Activated naive CD4-positive, alpha-beta T cell treated with anti-CD3 and anti-CD28 coated beads, Interleukin-2, amount 10 ng/mL, durations not matched to agents 7 days and 5 days (primary cell): ENCODE data around the gene PTCRA.
"Not testable (repeated sequence)": the region's sequence is repeated elsewhere in the genome, so short reads cannot be mapped to it uniquely, and the experiment has no call there.

Source experiments
- CTCF ChIA-PET: fragments of 350-600 bp; sonication (Branson Sonifier 250); formaldehyde crosslinking; loops from one replicate; lab custom pipeline; 2021; ENCODE audit warnings: antibody characterized with exemption; lab: Charles Lee
- DNase-seq: peaks from one replicate; pipeline ENCODE4 v3.0.0-alpha.2; 2020
- H3K27ac Mint-ChIP-seq: one replicate; pipeline ENCODE4 v1.8.0; 2021; ENCODE audit warnings: mild to moderate bottlenecking, moderate library complexity, mixed read lengths
- H3K27me3 Mint-ChIP-seq: one replicate; pipeline ENCODE4 v1.8.0; 2021; ENCODE audit warnings: mild to moderate bottlenecking, mixed read lengths
- H3K36me3 Mint-ChIP-seq: one replicate; pipeline ENCODE4 v1.8.0; 2021; ENCODE audit warnings: mixed read lengths
- H3K4me1 Mint-ChIP-seq: one replicate; pipeline ENCODE4 v1.8.0; 2021; ENCODE audit warnings: mixed read lengths
- H3K4me3 Mint-ChIP-seq: one replicate; pipeline ENCODE4 v1.8.0; 2021; ENCODE audit warnings: mild to moderate bottlenecking, moderate library complexity, mixed read lengths
- H3K9me3 Mint-ChIP-seq: one replicate; pipeline ENCODE4 v1.8.0; 2021; ENCODE audit warnings: mixed read lengths

Gene PTCRA

DNA sequence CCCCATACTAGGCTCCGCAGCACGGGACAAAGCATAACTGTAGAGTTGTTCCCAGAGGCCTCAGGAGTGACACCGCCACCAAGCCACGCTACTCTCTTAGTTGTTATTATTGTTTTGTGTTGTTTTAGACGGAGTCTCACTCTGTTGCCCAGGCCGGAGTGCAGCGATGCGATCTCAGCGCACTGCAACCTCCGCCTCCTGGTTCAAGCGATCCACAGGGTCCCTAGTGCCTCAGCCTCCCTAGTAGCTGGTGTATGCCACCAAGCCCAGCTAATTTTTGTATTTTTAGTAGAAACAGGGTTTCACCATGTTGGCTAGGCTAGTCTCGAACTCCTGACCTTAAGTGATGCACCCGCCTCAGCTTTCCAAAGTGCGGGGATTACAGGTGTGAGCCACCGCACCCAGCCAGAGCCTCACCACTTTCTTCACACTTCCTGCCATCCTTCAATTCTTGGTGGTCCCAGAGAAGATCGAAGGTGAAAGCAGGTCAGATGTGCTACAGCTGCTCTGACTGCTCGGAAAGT is 24.6 kb upstream of the PTCRA start:
- peaks cover 15% of the 10 kb centered on the region for H3K36me3 Mint-ChIP-seq
- H3K4me1 Mint-ChIP-seq: peaks cover 28% of the 10 kb centered on the region
- H3K9me3 Mint-ChIP-seq: no peaks in the 10 kb centered on the region
- CTCF ChIA-PET: interaction anchor here (0.6 to 1.6 kb wide), 7 partner anchors 9 to 198 kb away, joined by 3 to 5 read pairs (median 3); partner anchors contain the start of gene RPL7L1
- H3K27me3 Mint-ChIP-seq: no peaks in the 10 kb centered on the region
- H3K27ac Mint-ChIP-seq: peak overlapping the region; percentile 90
- no peak for DNase-seq
- peak overlapping the region; percentile 89 for H3K4me3 Mint-ChIP-seq

DNA sequence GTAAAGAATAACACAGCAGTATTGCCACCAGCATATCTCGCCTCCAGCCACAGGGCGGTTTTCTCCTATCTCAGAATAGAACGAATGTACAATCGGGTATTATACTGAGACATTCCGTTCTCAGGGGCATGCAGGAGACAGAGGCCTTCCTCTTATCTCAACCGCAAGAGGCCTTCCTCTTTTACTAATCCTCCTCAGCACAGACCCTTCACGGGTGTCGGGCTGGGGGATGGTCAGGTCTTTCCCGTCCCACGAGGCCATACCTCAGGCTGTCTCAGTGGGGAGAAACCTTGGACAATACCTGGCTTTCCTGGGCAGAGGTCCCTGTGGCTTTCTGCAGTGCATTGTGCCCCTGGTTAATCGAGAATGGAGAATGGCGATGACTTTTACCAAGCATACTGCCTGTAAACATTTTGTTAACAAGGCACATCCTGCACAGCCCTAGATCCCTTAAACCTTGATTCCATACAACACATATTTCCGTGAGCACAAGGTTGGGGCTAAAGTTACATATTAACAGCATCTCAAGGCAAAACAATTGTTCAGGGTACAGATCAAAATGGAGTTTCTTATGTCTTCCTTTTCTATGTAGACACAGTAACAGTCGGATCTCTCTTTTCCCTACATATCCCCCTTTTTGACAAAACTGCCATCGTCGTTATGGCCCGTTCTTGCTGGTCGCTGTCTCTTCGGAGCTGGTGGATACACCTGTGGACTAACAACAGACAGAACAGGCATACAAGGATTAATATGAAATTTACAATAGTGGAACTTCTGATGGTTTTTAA is 21.6 kb upstream of the PTCRA start:
- H3K9me3 Mint-ChIP-seq, H3K27me3 Mint-ChIP-seq, H3K36me3 Mint-ChIP-seq, DNase-seq, H3K27ac Mint-ChIP-seq, H3K4me3 Mint-ChIP-seq: not testable (repeated sequence)
- peaks cover 23% of the 10 kb centered on the region for H3K4me1 Mint-ChIP-seq
- CTCF ChIA-PET: interaction anchor here (0.7 kb wide), 1 partner anchor 7 kb away, joined by 3 read pairs; no protein-coding TSS in a partner anchor

DNA sequence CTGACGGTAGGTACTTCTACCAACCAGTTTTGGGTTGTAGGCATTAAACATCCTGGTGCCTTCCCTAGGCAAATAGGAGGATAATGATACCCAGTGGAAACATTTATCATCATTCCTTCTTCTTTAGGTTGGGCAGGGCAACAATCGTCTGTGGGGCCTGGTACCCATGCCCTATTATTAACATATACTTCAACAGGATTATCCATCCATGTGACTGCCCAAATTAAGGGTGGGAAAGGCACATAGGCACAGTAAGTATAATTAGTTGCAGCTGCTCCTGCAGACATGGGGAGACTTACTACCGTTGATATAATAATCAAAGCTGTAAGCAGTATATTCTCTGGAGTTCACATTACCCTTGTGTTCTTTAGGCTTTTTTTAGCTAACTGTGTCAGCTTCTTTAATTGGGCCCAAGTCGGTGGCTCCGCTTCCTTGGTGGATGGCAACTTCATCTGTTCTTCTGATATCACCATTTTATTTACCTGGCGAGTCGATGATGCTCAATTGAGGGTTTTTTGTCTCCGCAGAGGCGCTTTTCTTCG is 19.6 kb upstream of the PTCRA start:
- Mint-ChIP-seq H3K9me3 (no peaks in the 10 kb centered on the region), H3K4me1 (peaks cover 8% of the 10 kb centered on the region), H3K36me3 (no peaks in the 10 kb centered on the region), H3K27ac (no peak overlapping the region), H3K27me3 (peaks cover 3% of the 10 kb centered on the region), H3K4me3 (no peak overlapping the region)
- no peak for DNase-seq
- CTCF ChIA-PET: interaction anchor here (1.0 to 1.1 kb wide), 2 partner anchors 235 to 247 kb away, joined by 3 to 7 read pairs; no protein-coding TSS in a partner anchor

DNA sequence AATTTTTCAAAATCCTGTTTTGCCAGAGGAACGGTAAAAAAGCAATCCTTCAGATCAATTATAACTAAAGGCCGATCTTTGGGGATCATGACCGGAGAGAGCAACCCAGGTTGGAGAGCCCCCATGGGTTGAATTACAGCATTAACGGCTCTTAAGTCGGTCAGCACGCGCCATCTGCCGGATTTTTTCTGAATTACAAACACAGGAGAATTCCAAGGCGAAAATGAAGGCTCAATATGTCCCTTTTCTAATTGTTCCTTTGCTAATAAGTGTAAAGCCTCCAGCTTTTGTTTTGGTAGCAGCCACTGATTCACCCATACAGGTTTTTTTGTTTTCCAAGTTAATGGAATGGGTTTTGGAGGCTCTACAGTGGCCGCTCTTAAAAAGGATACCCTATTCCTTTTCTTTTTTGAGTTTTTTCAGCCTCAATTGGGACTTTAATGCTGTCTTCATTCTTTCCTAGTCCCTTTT is 16.9 kb upstream of the PTCRA start:
- Mint-ChIP-seq H3K27me3 (peaks cover 3% of the 10 kb centered on the region), H3K9me3 (no peaks in the 10 kb centered on the region), H3K4me1 (peaks cover 17% of the 10 kb centered on the region), H3K36me3 (no peaks in the 10 kb centered on the region), H3K27ac (no peak overlapping the region), H3K4me3 (no peak overlapping the region)
- DNase-seq: peak; percentile 79
- CTCF ChIA-PET: interaction anchor here (1.0 to 4.3 kb wide), 3 partner anchors 18 to 244 kb away, joined by 3 to 28 read pairs (median 6); no protein-coding TSS in a partner anchor

DNA sequence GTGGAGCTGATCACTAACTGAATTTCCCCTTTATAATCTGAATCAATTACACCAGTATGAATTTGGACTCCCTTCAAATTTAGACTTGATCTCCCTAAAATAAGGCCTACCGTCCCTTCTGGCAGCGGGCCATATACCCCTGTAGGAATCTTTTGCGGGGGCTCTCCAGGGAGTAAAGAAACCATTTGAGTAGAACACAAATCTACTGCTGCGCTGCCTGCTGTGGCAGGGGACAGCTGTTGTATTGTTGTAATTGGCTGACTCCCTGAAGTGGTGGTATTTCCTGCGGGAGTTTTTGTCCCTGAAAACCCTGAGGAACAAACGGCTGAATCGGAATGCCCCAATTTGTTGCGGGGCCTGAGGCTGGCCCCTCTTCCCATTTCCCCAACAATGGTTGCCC is 16.0 kb upstream of the PTCRA start:
- CTCF ChIA-PET: interaction anchor here (0.8 to 4.3 kb wide), 6 partner anchors 9 to 246 kb away, joined by 3 to 28 read pairs (median 3); partner anchors contain the start of gene CNPY3
- H3K9me3 Mint-ChIP-seq: no peaks in the 10 kb centered on the region
- H3K27me3 Mint-ChIP-seq: peaks cover 3% of the 10 kb centered on the region
- no peak for DNase-seq
- no peaks in the 10 kb centered on the region for H3K36me3 Mint-ChIP-seq
- no peak overlapping the region for H3K27ac Mint-ChIP-seq
- peaks cover 17% of the 10 kb centered on the region for H3K4me1 Mint-ChIP-seq
- H3K4me3 Mint-ChIP-seq: no peak overlapping the region

DNA sequence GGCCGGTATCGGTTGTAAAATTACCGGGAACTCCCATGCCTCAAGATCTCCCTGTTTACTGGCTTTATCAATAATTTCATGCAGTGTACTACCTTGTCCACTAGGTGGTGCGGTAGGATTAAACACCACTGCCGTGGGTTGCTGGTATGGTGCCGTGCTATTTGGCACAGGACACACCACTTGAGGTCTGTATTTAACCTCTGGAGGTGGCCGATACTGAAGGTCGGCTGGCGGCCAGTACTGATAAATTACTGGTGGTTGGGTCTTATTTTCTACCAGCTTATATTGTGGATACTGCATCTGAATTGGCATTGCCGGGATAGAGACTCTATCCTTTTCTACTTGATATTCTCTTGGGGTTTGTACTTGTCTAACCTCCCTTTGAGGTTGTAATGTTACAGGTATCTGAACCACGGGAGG is 14.3 kb upstream of the PTCRA start:
- Mint-ChIP-seq H3K36me3 (no peaks in the 10 kb centered on the region), H3K27ac (no peak overlapping the region), H3K9me3 (no peaks in the 10 kb centered on the region), H3K4me1 (peaks cover 17% of the 10 kb centered on the region), H3K27me3 (peaks cover 3% of the 10 kb centered on the region), H3K4me3 (no peak overlapping the region)
- peak; percentile 78 for DNase-seq
- CTCF ChIA-PET: interaction anchor here (0.6 to 4.3 kb wide), 13 partner anchors 8 to 605 kb away, joined by 3 to 28 read pairs (median 3); partner anchors contain the start of gene CNPY3

DNA sequence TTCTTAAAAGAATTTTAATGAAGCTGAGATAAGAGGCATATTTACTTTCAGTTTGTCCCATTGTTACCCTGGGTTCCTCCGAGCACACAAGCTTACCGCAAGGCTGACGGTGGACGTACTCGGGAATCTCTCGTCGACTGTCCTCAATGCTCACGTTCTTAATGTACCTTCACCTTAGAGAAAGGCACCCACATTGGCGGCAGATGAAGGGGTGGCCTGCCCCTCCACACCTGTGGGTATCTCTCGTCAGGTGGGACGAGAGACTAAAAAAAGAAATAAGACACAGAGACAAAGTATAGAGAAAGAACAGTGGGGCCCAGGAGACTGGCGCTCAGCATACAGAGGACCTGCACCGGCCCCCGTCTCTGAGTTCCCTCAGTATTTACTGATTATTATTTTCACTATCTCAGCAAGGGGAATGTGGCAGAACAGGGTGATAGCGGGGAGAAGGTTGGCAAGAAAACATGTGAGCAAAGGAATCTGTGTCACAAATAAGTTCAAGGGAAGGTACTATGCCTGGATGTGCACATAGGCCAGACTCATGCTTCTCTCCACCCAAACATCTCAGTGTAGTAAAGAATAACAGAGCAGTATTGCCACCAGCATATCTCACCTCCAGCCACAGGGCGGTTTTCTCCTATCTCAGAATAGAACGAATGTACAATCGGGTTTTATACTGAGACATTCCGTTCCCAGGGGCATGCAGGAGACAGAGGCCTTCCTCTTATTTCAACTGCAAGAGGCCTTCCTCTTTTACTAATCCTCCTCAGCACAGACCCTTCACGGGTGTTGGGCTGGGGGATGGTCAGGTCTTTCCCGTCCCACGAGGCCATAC is 13.2 kb upstream of the PTCRA start:
- H3K36me3 Mint-ChIP-seq, H3K9me3 Mint-ChIP-seq, H3K27me3 Mint-ChIP-seq, DNase-seq, H3K27ac Mint-ChIP-seq: not testable (repeated sequence)
- CTCF ChIA-PET: interaction anchor here (0.9 to 4.3 kb wide), 4 partner anchors 11 to 240 kb away, joined by 3 to 28 read pairs (median 4); no protein-coding TSS in a partner anchor
- Mint-ChIP-seq H3K4me3 (peak overlapping the region; percentile 7), H3K4me1 (peaks cover 17% of the 10 kb centered on the region)

DNA sequence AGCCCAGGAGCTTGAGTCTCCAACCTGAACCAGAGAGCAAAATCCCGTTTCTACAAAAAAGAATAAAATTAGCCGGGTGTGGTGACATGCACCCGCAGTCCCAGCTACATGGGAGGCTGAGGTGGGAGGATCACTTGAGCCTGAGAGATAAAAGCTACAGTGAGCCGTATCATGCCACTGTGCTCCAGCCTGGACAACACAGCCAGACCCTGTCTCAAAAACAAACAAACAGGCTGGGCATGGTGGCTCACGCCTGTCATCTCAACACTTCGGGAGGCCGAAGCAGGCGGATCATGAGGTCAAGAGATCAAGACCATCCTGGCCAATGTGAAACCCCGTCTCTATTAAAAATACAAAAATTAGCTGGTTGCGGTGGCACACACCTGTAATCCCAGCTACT is 11.4 kb upstream of the PTCRA start:
- peaks cover 14% of the 10 kb centered on the region for H3K4me1 Mint-ChIP-seq
- no peak for DNase-seq
- no peaks in the 10 kb centered on the region for H3K9me3 Mint-ChIP-seq
- CTCF ChIA-PET: interaction anchor here (2.4 kb wide), 1 partner anchor 239 kb away, joined by 16 read pairs; no protein-coding TSS in a partner anchor
- H3K36me3 Mint-ChIP-seq: no peaks in the 10 kb centered on the region
- peaks cover 3% of the 10 kb centered on the region for H3K27me3 Mint-ChIP-seq
- H3K27ac Mint-ChIP-seq: no peak overlapping the region
- no peak overlapping the region for H3K4me3 Mint-ChIP-seq

DNA sequence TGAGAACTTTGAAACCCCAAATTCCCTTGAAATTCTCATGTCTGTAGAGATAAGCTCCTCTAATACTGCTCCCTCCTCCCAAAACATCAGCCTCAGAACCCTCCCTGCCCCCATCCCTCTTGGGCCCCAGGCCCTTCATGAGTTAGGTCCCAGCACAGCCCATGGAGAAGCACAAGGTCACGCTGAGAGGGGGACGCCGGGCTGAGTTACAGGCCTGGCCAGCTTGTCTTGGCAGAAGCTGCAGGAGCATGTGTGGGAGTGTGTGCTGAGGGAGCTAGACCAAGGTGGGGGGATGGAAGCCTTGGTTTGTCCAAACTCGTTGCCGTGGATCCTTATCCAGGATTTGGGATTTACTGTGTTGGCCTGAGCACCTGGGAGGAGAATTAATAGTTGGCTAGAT is 8.5 kb upstream of the PTCRA start:
- H3K4me1 Mint-ChIP-seq: peaks cover 4% of the 10 kb centered on the region
- no peaks in the 10 kb centered on the region for H3K9me3 Mint-ChIP-seq
- H3K36me3 Mint-ChIP-seq: no peaks in the 10 kb centered on the region
- H3K27ac Mint-ChIP-seq: no peak overlapping the region
- no peak for DNase-seq
- H3K4me3 Mint-ChIP-seq: no peak overlapping the region
- peaks cover 18% of the 10 kb centered on the region for H3K27me3 Mint-ChIP-seq
- CTCF ChIA-PET: interaction anchor here (4.3 kb wide), 1 partner anchor 236 kb away, joined by 18 read pairs; no protein-coding TSS in a partner anchor

DNA sequence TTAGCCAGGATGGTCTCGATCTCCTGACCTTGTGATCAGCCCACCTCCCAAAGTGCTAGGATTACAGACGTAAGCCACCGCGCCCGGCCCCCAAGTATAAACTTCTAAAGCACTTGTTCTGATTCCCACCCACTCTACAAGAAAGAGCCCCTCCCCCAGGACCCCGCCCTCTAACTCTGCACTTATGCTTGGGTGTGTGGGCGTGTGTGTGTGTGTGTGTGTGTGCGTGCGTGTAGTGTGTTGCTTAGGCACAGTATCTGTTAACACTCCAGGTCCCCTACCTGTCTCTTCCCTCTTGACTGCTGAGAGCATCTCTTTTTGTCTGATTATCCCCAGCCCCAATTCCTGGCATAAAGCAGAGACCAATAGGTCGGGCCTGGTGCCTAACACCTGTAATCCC is 6.0 kb upstream of the PTCRA start:
- no peak overlapping the region for H3K27ac Mint-ChIP-seq
- H3K4me3 Mint-ChIP-seq: no peak overlapping the region
- no peaks in the 10 kb centered on the region for H3K36me3 Mint-ChIP-seq
- peaks cover 3% of the 10 kb centered on the region for H3K4me1 Mint-ChIP-seq
- peaks cover 42% of the 10 kb centered on the region for H3K27me3 Mint-ChIP-seq
- DNase-seq: no peak
- no peaks in the 10 kb centered on the region for H3K9me3 Mint-ChIP-seq
- CTCF ChIA-PET: interaction anchor here (4.3 kb wide), 1 partner anchor 234 kb away, joined by 18 read pairs; no protein-coding TSS in a partner anchor

DNA sequence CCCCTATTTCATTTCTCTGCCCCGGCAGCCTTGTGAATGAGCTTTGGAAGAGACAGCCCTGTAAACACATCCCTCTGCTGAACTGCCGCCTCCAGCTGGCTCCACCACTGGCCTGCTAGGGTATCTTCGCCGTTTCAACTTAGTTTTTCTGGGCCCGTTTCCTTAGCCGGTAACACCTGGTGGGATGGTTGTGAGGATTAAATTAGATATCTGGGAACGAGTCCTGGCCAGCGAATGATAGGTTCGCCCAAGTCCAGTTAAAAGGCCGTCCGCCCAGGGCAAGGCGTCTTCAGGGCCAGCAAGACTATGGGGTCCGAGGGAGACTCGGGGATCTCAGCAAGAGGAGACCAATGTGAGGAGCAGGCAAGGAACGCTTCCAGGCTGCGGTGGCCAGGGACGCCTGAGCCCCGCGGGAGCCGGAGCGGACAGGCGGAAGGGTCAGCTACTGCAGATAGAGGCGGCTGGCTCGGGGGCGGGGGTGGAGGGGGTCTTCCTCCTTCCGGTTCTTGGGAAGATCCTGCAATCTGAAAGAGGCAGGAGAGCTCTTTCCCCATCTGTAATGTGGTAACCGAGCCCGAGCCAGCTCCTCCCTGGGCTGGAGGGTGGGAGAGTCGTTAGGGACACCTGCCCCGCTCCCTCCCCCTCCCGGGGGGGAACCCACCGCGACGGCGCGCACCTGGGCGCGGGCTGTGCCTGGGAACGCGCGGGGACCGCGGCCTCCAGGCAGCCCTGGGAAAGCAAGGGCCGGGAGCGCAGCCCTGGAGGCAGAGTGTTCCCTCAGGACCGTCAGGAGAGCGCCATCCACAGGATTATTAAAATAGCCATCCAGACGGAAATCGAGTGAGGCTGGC is 4.5 kb upstream of the PTCRA start:
- H3K4me1 Mint-ChIP-seq: peaks cover 3% of the 10 kb centered on the region
- H3K27ac Mint-ChIP-seq: no peak overlapping the region
- CTCF ChIA-PET: interaction anchor here (0.6 to 4.3 kb wide), 3 partner anchors 10 to 232 kb away, joined by 3 to 18 read pairs (median 4); no protein-coding TSS in a partner anchor
- H3K9me3 Mint-ChIP-seq: no peaks in the 10 kb centered on the region
- DNase-seq: no peak
- H3K36me3 Mint-ChIP-seq: no peaks in the 10 kb centered on the region
- no peak overlapping the region for H3K4me3 Mint-ChIP-seq
- H3K27me3 Mint-ChIP-seq: peaks cover 56% of the 10 kb centered on the region

DNA sequence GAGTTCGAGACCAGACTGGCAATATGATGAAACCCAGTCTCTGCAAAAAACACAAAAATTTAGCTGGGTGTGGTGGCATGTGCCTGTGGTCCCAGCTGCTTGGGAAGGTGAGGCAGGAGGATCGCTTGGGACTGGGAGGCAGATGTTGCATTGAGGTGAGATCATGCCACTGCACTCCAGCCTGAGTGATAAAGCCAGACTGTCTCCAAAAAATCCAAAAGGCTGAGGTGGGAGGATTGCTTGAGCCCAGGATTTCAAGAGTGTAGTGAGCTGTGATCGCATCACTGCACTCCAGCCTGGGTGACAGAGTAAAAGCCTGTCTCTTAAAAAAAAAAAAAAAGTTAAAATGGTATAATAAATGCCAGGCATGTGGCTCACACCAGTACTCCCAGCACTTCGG is 1.3 kb upstream of the PTCRA start:
- H3K27ac Mint-ChIP-seq: no peak overlapping the region
- H3K27me3 Mint-ChIP-seq: peaks cover 56% of the 10 kb centered on the region
- DNase-seq: no peak
- no peaks in the 10 kb centered on the region for H3K36me3 Mint-ChIP-seq
- CTCF ChIA-PET: interaction anchor here (1.3 kb wide), 2 partner anchors 49 to 229 kb away, joined by 3 to 4 read pairs; no protein-coding TSS in a partner anchor
- peaks cover 3% of the 10 kb centered on the region for H3K4me1 Mint-ChIP-seq
- no peak overlapping the region for H3K4me3 Mint-ChIP-seq
- H3K9me3 Mint-ChIP-seq: no peaks in the 10 kb centered on the region
